ENCODE measurements around the gene SAMD4A.

DNA sequence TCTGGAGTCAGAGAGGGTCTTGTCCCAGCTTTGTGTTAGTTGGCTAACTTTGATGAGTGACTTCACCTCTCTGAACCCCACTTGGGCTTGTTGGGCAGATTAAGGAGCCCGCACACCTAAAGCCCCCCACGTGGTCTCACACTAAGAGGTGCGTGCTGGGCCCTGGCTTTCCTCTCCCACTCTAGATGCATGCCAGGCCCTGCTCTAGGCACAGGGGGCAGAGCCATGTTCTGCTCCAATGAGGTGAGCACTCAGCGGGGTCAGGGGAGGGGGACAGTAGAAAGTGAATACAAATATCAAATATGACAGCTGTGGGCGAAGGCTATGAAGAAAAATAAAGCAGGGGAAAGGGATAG is 216.7 kb downstream of the SAMD4A start:
- TF ChIP-seq, protein P1, sequence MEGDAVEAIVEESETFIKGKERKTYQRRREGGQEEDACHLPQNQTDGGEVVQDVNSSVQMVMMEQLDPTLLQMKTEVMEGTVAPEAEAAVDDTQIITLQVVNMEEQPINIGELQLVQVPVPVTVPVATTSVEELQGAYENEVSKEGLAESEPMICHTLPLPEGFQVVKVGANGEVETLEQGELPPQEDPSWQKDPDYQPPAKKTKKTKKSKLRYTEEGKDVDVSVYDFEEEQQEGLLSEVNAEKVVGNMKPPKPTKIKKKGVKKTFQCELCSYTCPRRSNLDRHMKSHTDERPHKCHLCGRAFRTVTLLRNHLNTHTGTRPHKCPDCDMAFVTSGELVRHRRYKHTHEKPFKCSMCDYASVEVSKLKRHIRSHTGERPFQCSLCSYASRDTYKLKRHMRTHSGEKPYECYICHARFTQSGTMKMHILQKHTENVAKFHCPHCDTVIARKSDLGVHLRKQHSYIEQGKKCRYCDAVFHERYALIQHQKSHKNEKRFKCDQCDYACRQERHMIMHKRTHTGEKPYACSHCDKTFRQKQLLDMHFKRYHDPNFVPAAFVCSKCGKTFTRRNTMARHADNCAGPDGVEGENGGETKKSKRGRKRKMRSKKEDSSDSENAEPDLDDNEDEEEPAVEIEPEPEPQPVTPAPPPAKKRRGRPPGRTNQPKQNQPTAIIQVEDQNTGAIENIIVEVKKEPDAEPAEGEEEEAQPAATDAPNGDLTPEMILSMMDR (IDR thresholded peaks at IDR 0.05), result no peak
- TF ChIP-seq POLR2A (IDR thresholded peaks at IDR 0.05), result no peak
- TF ChIP-seq POLR2AphosphoS5 (IDR thresholded peaks at IDR 0.05), result no peak
